Stimulated activated CD4-positive, alpha-beta T cell treated with anti-CD3 and anti-CD28 coated beads, Interleukin-12 subunit alpha, Interleukin-12 subunit beta, amount 100 ng/mL, for 24 hours (primary cell): Measurements from ENCODE around the gene DNAH8.

Experiments
- DNase-seq, 2 experiments: peaks; one replicate each; pipeline ENCODE4 v3.0.0-alpha.2; 2020; ENCODE audit warnings: low read depth in 2 of 2

DNAH8 gene

DNA sequence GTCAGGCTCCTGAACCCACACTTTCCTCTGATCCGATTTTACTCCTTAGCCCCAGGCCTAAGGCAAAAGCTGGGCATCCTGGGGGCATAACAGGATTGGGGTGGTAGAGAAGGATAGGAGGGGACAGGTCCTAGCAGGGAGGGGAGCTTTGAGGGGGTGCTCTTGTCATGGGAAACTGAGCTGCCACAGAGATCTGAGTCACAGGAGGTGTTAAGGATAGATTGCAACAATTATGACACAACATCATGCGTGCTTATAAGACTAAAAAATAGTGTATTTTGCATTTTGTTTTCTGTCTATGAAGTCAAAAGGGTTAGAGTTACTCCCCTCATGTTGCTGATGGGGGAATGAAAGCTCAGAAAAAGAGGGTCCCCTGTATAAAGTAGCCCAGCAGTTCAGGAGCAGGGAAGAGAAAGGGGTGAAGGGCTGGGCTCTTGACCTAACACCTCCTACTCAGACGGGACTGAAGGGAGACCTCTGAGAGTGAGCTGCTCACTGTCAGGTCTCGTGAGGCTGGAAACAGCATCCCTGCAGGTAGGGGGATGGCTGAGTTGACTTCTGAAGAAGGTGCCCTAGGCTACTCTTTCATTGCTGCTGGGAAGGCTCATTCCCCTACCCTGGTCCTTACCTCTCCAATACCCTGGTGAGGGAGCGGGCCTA, 335.5 kb downstream of the DNAH8 start:
- no peak for DNase-seq

DNA sequence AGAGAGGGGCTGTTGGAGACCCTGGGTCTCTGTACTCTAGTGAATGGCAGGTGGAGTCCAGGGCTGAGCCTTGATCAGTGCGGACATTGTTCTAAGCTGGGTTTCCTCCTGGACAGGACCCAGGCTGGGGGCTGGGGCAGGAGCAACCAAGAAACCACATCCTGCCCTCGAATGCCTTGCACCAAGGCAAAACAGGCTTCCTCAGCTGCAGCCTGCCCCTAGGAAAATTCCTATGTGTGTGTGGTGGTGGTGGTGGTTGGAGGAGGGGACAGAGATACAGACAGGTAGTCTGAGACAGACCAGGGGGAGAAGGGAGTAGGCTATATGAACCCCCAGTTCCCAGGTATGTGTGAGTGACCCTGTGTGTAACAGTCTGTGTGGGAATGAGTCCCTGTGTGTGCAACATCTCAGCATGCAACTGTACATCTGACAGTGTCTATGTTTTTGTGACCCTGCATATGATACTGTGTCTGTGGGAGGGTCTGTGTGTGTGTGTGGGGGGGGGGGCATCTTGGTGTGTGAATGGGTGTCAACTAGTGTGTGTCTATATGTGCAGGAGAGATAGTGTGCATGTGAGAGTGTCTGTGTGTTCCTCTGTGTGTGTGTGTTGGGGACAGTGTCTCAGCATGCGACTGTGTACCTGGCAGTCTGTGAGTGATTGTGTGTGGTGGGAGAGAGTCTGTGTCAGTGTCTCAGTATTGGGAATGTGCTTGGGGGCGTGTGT, 336.4 kb downstream of the DNAH8 start:
- no peak for DNase-seq

DNA sequence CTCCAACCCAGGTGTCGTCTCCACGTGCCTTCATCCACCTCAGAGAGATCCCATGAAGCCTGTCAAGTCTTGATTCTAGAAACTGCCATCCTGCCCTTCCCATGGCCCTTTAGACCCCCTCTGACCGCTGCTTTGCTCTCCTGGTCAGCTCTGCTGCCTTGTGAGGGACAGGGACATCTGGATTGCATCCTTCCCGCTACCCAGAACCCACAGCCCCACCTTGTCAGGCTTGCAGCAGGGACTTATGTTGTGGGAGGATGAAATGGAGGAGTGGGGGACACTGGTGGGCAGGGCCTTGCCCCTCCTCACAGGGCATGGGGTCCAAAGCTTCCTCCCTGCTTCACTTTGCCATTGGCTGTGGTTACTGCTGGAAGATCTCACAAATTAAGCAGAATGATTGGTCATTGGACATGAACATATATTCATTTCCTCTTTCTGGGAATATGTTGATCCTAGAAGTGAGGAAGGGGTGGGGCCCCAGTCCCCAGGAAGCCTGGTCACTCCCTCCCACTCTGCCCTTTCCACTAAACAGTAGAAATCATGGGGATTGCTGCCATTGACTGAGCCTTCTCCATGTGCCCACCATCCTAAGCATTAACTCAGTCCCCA, 338.0 kb downstream of the DNAH8 start:
- DNase-seq = no peak

DNA sequence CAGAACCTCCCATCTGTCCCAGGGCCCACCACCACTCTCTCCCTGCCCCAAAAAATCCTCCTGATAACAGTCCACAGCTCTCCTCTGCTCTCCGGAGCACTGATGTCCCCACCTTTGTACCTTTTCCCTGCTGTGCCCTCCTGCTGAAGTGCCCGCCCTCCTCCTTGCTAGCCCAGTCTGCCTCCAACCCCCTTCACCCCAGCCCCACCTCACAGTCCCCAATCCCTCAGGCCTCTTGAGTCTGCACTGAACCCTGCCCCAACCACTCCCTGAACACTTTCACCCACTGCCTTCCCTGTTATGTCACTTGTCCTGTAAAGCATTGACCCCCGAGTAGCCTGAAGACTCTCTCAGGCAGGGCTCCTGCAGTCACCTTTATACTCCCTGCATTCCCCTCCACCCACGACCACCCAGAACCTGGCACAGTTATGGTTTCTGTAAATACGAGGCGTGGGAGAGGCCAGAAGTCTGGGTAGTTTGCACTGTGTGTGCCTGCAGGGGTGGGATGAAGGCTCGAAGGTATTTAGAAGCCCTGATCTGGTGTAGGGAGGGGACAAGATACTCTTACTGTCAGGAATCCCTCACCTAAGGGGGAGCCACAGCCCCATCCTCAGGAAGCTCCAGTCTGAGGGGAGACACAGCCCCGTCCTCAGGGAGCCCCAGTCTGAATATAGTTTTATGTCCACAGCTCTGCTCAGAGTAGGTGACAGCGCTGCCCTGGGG, 338.9 kb downstream of the DNAH8 start:
- DNase-seq = no peak

DNA sequence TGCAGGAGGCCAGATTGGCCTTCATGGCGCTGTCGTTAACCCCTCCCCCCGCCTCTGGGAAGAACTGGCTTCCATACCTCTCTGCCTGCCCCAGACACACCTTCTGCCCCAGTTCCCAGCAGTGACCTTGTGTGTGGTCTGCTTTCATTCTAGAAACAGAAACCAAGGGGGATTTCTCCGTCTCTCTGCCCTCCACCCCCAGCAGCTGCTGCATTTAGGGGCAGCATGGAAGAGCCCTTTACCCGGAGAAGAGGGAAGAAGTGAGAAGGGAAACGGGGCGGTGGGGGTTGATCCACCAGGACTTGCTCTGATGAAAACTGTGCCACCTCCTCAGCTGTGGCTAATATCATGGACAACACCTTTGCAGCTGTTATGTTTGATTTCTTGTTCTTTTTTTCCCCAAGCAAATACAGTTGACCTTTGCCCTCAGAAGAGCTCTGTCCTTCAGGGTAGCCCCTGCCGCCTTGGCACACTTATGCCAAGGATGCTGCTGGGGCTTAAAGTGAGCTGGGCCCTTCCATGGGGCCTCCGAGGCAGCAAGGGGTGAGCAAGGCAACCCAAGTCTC, 339.5 kb downstream of the DNAH8 start:
- no peak for DNase-seq

DNA sequence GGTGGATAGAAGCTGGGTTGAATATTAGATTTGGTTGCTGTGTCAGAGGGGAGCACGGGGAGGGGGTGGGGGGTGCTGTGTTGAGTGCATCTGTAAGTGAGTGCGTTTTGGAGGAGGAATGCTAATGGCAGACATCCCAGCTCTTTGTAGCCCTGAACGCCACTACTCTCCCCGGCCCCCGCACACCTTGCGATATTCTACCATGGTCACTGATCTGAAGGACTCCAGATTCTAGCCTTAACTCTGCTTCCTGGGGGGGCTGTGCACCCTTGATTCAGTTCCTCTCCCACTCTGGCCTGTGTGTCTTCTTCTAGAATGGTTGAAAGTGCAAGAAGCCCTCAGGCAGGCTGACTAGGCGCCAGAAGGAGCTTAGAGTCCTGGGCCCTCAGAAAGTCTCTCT, 340.6 kb downstream of the DNAH8 start:
- no peak for DNase-seq

DNA sequence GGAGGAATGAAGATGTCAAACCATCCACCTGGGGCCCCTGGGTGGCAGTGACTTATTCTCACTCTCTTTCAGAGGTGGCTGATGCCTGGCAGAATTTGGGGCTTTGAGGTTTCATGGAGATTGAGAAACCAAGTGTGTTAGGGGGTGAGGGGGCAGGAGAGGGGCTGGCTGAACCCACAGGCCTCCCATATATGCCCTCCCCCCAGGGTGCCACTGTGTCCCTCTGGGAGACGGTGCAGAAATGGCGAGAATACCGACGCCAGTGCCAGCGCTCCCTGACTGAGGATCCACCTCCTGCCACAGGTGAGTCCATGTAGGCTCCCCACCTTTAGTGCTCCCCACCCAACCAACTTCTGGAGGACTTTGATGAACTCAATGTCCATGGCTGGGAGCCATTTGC, 341.1 kb downstream of the DNAH8 start:
- DNase-seq = no peak

DNA sequence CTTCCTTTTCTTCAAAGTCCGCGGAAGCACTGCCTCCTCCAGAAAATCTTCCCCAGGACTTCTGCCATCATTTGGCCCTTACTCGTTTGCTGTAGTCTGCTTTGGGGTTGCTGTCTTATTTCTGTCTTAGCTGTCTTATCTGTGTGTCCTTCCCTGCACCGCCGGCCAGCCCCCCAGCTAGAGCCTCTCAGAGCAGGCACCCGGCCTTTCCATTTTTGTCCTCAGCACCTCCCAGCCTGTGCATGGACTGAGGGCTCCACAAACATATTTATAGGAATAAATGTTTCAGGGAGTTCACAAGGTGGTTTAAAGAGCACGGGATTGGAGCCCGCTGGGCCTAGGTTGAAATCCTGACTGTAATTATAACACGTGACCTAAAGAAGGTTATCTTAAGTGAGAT, 341.6 kb downstream of the DNAH8 start:
- no peak for DNase-seq

DNA sequence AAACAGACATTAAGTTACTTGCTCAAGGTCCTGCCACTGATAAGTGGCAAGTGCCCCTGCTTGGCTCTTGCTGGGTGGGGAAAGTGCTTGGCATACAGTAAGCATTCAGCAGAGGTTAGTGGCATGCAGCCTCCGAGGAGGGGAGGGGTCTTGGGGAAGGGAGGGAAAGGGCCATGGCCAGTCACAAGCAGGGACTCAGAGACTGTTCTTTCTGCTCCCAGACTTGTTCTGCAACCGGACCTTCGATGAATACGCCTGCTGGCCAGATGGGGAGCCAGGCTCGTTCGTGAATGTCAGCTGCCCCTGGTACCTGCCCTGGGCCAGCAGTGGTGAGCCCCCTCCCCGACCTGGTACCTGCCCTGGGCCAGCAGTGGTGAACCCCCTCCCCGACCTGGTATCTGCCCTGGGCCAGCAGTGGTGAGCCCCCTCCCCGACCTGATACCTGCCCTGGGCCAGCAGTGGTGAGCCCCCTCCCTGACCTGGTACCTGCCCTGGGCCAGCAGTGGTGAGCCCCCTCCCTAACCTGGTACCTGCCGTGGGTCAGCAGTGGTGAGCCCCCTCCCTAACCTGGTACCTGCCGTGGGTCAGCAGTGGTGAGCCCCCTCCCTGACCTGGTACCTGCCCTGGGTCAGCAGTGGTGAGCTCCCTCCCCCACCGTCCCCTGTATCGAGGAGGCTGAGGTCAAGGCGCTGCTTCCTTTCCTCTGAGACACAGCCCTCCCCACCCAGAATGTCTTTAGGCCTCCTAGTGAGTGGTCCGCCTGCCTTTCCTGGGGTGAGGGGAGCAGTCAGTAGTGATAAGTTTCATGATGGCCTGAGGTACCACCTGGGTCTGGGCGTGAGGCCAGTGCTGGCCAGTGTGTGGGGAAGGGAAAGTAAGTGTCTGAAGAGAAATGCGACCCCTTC, 342.4 kb downstream of the DNAH8 start:
- no peak for DNase-seq

DNA sequence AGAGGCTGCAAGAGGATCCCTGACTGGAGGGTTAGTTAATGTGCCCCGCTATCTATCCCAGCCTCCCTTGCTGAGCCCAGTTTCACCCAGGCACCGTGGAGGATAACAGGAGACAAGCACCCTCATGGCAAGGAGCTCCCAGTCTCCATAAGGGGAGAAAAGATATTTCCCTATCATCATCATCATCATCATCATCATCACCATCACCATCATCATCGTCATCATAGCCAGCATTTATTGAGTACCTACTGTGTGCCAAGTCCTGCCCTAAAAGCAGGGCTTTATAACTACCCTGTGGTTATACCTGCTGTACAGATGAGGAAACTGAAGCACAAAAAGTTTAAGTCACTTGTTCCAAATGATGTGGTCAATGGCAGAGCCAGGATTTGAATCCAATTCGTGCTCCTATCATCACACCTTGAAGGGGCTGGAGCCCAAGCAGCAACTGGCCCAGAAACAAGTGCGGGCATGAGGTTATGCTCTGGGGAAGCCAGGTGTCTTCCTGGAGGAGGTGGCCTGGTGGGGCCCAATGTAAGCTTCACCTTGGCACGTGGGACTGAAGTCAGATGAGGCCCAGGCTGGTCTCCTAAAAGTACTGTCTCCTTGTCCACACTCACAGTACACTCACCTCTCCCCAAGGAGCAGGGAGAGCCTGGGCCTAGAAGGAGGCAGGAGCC, 343.5 kb downstream of the DNAH8 start:
- DNase-seq = no peak

DNA sequence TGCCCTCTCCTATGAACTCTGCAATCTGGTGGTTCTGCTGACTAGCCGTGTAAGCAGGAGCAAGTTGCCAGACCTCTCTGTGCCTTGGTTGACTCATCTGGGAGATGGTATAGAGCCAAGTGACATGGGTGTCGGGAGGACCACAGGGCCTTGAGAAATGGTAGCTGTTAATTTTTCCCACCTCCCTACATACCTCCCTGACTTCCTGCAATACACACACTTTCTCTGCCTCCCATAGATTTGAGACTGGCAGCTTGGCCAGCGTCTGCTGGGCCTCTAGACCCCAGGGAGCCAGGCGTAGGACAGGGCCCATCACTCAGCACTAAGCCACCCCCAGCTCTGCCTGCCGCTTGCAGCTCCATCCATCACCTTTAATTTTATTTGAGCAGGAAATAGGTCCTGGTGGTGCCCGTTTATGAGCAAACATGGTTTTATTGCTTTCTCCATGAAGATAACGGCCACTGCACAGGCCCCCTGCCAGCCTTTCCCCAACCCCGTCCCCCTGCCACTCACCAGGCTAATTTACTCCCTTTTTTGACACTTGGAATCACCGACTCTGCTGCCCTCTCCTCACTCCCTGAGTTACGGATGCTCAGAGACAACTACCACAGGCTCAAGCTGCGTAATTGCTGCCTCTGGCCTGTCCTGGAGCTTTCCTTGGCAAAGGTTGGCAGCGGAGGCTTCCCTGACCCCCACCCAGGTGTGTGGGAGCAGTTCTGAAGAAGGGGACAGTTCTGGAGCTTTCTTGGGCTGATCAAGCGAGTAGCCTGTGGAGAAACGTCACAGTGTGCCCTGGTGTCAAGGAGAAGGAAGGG, 344.6 kb downstream of the DNAH8 start:
- no peak for DNase-seq

DNA sequence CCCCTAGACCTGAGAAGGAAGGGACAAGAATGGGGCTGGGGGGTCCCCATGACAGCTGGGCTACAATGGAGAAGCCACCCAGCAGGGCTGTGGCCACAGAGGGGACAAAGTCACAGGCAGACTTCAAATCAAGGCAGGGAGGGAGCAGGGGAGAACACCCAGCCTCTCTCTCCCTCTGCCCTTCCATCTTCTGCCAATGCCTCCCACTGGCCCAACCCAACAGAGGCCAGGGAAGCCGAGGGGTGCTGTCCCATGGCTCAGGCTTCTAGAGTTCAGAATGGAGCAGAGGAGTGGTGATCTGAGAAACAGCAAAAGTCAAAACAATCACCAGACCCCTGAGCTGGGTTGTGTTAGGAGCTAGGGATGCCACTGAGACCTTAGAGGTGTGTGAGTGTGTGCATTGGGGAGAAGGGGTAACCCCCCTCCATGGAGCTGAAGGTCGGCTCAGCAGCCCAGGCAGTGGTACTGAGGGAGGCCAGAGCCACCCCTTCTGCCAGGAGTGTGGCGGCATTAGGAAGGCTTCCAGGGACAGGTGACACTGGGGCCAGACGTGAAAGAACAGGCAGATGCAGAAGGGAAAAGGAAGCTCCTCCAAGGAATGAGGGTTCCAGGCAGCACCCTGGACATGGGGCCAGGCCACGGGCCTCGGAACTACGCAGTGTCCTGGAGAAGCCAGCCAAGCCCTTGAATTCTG, 345.5 kb downstream of the DNAH8 start:
- DNase-seq = no peak

DNA sequence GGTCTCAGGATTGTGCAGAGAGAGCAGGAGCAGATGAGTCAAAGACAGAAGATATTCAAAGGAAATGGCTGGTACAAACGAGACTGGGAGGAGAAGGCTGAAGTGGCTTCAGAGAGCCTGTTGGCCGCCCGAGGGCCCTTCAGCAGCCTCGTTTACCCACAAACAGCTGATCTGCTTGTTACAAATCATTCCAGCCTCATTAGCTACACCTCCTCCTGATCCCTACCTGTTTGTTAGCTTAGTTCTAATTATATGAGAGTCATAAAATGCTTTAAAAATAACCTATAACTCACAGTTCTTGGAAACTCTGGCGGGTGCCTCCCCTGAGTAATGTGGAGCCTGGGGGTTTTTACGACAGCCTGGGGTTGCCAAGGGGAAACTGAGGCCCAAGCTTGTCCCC, 346.1 kb downstream of the DNAH8 start:
- no peak for DNase-seq

DNA sequence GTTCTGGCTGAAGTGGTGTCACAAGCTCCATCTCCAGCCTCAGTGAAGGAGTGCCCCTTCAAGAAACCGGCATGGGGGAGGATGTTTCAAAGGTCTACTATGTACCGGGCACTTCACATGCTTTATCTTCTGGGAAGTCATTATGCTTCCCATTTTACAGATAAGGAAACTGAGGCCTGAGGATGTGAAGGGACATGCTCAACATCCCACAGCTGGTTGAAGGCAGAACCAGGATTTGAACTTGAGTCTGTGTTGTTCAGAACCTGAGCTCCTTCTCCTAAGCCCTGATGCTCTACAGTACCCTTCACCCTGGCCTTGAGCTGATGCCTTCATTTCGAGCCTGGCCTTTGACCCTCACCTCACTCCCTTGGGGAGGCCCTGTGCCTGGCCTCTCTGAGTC, 346.5 kb downstream of the DNAH8 start:
- no peak for DNase-seq

DNA sequence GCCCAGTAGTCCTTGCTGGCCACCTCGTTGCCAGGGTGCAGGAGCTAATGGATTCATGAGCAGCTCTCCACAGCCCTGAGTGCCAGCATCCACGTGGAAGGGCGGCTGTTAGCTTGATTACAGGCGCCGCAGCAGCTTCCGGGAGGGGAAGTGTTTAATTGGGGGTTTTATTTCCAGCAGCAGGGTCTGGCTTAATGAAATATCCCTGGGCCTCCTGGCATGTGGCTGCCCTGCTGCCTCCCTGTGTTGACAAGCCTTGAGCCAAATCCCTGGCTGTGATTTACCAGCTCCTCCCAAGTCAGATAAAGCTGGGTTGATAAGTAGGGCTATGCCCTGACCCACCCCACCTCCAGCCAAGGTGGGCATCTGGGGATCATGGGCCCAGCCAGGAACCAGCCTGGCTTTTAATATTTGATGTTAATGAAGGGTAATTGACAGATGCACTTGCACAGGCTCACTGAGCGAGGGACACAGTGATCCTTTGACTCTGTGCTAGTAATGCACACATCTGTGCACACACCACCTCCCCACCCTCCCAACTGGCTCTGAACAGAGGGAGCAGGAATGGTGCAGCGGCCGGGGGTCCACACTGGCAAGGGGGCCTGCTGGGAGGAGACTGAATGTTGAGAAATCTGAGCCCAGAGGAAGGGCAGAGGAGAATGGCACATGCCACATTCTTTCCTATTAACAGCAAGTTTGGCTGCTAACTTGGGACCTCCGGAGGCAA, 347.1 kb downstream of the DNAH8 start:
- no peak for DNase-seq

DNA sequence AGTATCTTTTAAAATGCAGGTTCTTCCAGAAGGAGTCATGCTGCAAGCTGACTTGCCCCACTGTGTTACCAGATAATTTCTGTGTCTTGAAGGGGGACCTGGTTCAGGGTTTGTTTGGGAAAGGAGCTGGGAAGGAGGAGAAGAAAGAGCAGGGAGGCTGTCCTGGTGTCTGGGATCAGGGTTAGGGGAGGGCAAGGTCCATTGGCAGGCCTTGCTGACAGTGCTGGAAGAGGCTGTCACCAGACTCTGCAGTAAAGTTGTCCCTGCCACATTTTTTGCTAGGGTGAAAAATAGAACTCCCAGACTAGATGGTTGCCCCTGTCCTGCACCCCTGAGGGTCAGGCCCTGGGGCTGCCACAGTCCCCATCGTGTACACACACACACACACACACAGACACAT, 348.4 kb downstream of the DNAH8 start:
- no peak for DNase-seq

DNA sequence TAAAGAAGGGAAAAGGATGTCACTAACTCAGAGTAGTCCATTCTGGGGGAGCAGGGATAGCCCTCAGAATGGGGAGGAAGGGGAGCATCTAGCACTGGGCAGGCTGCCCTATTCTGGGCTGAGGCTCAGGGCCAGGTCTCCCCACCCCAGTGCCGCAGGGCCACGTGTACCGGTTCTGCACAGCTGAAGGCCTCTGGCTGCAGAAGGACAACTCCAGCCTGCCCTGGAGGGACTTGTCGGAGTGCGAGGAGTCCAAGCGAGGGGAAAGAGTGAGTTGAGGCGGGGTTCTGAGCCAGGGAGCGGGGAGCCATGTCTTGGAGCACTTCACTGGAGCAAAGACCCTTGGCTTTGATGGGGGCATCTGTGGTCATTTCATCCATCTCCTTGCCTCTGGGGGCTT, 350.4 kb downstream of the DNAH8 start:
- DNase-seq = no peak

DNA sequence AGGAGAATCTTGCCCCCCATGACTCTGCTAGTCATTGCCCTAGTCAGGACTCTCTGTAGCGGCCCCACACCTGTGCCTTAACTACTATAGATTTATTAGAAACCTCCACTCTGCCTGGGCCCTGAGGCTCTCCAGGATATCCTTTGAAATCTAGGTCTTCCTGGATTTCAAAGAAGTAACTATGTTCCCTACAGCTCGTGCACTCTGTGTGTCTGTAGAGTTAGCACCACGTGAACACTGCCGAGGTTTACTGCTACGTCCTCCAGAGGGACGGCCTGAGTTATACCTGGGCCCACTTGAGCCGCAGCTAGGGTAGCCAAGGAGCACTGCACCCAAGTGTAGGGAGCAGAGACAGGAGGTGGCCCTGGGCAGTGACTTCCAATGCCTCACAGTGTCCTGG, 353.3 kb downstream of the DNAH8 start:
- DNase-seq = no peak

DNA sequence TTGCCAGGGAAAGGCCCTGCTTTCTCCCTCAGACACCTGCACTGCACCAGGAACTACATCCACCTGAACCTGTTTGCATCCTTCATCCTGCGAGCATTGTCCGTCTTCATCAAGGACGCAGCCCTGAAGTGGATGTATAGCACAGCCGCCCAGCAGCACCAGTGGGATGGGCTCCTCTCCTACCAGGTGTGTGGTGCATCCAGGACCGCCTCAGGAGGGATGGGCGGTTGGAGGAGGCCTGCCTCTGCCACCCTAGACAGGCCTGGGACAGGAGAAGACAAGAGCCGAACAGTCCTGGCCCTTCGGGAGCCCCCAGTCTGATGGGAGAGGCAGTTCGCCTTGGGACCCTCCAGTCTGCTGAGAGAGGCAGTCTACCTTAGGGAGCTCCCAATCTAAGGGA, 357.7 kb downstream of the DNAH8 start:
- DNase-seq = no peak
